Central memory CD8-positive, alpha-beta T cell (primary cell): Measurements from ENCODE around the gene CFAP61.
A peak's percentile ranks its signal among the peaks of the same experiment; 100 is the strongest.
"Not testable (repeated sequence)": the region's sequence is repeated elsewhere in the genome, so short reads cannot be mapped to it uniquely, and the experiment has no call there.

Experiments
- ATAC-seq: fragments of 150-1000 bp; cut with Tn5 transposase; replicated peaks from 2 replicates; pipeline ENCODE4 v1.10.0; 2022; ENCODE audit warnings: mild to moderate bottlenecking, moderate FRiP score, moderate number of reproducible peaks; ENCODE audit not compliant: poor library complexity, severe bottlenecking; ENCODE audit errors: extremely low read depth
- DNase-seq, 2 donors: peaks; one replicate each; pipeline ENCODE4 v3.0.0; 2021; ENCODE audit warnings: low spot score in 2 of 2
- H3K27ac Mint-ChIP-seq: one replicate; pipeline ENCODE4 v1.8.0; 2022; ENCODE audit warnings: low read depth, mild to moderate bottlenecking, moderate library complexity, mixed read lengths
- H3K27me3 Mint-ChIP-seq: one replicate; pipeline ENCODE4 v1.8.0; 2022; ENCODE audit warnings: mixed read lengths
- H3K36me3 Mint-ChIP-seq: one replicate; pipeline ENCODE4 v1.8.0; 2022; ENCODE audit warnings: mild to moderate bottlenecking, moderate library complexity, mixed read lengths; ENCODE audit not compliant: insufficient read depth
- H3K4me1 Mint-ChIP-seq: one replicate; pipeline ENCODE4 v1.8.0; 2022; ENCODE audit warnings: mixed read lengths
- H3K4me3 Mint-ChIP-seq: one replicate; pipeline ENCODE4 v1.8.0; 2022; ENCODE audit warnings: mild to moderate bottlenecking, moderate library complexity, mixed read lengths
- H3K9me3 Mint-ChIP-seq: one replicate; pipeline ENCODE4 v1.8.0; 2022; ENCODE audit warnings: mixed read lengths

CFAP61 gene

GRCh38 chr20:20052074-20052970 is at the start of gene CFAP61, which contains the start of gene CRNKL1:
CFAP61 (plus strand) TSS chr20:20052532; CDS start chr20:20056654, 4,122 bp downstream.
CRNKL1 (minus strand) TSS chr20:20052466; CDS start chr20:20052342, 124 bp downstream.
- peak; percentile 94 to 97 for DNase-seq
- Mint-ChIP-seq H3K36me3 (peaks cover 37% of the 10 kb centered on the region), H3K9me3 (no peaks in the 10 kb centered on the region), H3K4me1 (peaks cover 30% of the 10 kb centered on the region), H3K27me3 (no peaks in the 10 kb centered on the region), H3K4me3 (peak within 1 kb of the TSS; percentile 99), H3K27ac (peak within 1 kb of the TSS; percentile 99)
- ATAC-seq: peak; percentile 94

GRCh38 chr20:20003031-20003954 is 49.0 kb upstream of the CFAP61 start:
- DNase-seq: no peak
- no peaks in the 10 kb centered on the region for H3K9me3 Mint-ChIP-seq
- peaks cover 2% of the 10 kb centered on the region for H3K36me3 Mint-ChIP-seq
- peaks cover 92% of the 10 kb centered on the region for H3K27me3 Mint-ChIP-seq
- peak overlapping the region; percentile 19 for H3K27ac Mint-ChIP-seq
- H3K4me3 Mint-ChIP-seq: peak overlapping the region; percentile 31
- peaks cover 15% of the 10 kb centered on the region for H3K4me1 Mint-ChIP-seq
- no peak for ATAC-seq

- not testable (repeated sequence) for DNase-seq, H3K36me3 Mint-ChIP-seq, H3K9me3 Mint-ChIP-seq, H3K27ac Mint-ChIP-seq, ATAC-seq
- Mint-ChIP-seq H3K4me1 (peaks cover 15% of the 10 kb centered on the region), H3K27me3 (peaks cover 92% of the 10 kb centered on the region), H3K4me3 (peak overlapping the region; percentile 31)
These were observed 48.4 kb upstream of the CFAP61 start for GRCh38 chr20:20003955-20004322.

GRCh38 chr20:20005342-20005741 is 47.0 kb upstream of the CFAP61 start:
- no peak for ATAC-seq
- H3K4me3 Mint-ChIP-seq: no peak overlapping the region
- no peak overlapping the region for H3K27ac Mint-ChIP-seq
- no peak for DNase-seq
- H3K9me3 Mint-ChIP-seq: no peaks in the 10 kb centered on the region
- H3K4me1 Mint-ChIP-seq: peaks cover 15% of the 10 kb centered on the region
- peaks cover 2% of the 10 kb centered on the region for H3K36me3 Mint-ChIP-seq
- H3K27me3 Mint-ChIP-seq: peaks cover 92% of the 10 kb centered on the region

GRCh38 chr20:20009784-20010253 is 42.5 kb upstream of the CFAP61 start:
- ATAC-seq (no peak), DNase-seq (no peak)
- Mint-ChIP-seq H3K9me3 (no peaks in the 10 kb centered on the region), H3K36me3 (no peaks in the 10 kb centered on the region), H3K27me3 (peaks cover 61% of the 10 kb centered on the region), H3K4me1 (no peaks in the 10 kb centered on the region), H3K27ac (no peak overlapping the region), H3K4me3 (no peak overlapping the region)

- Mint-ChIP-seq H3K27me3 (peaks cover 50% of the 10 kb centered on the region), H3K36me3 (no peaks in the 10 kb centered on the region), H3K9me3 (no peaks in the 10 kb centered on the region), H3K4me3 (no peak overlapping the region), H3K4me1 (no peaks in the 10 kb centered on the region), H3K27ac (peak overlapping the region; percentile 83)
- DNase-seq (no peak), ATAC-seq (no peak)
These were observed 41.5 kb upstream of the CFAP61 start for GRCh38 chr20:20010639-20011500.

GRCh38 chr20:20012541-20012940 is 39.8 kb upstream of the CFAP61 start:
- Mint-ChIP-seq H3K36me3 (peaks cover 4% of the 10 kb centered on the region), H3K9me3 (no peaks in the 10 kb centered on the region), H3K4me1 (peaks cover 6% of the 10 kb centered on the region), H3K27me3 (peaks cover 39% of the 10 kb centered on the region), H3K27ac (no peak overlapping the region), H3K4me3 (no peak overlapping the region)
- no peak for DNase-seq
- no peak for ATAC-seq

GRCh38 chr20:20014659-20015058 is 37.7 kb upstream of the CFAP61 start:
- Mint-ChIP-seq H3K4me1 (peaks cover 23% of the 10 kb centered on the region), H3K9me3 (no peaks in the 10 kb centered on the region), H3K27ac (no peak overlapping the region), H3K4me3 (no peak overlapping the region), H3K36me3 (peaks cover 10% of the 10 kb centered on the region), H3K27me3 (peaks cover 18% of the 10 kb centered on the region)
- no peak for ATAC-seq
- no peak for DNase-seq

- Mint-ChIP-seq H3K36me3 (peaks cover 16% of the 10 kb centered on the region), H3K27me3 (no peaks in the 10 kb centered on the region), H3K4me1 (peaks cover 46% of the 10 kb centered on the region), H3K9me3 (no peaks in the 10 kb centered on the region), H3K27ac (peak within 1 kb of the TSS; percentile 97), H3K4me3 (peak within 1 kb of the TSS; percentile 90)
- peak; percentile 74 to 80 for DNase-seq
- ATAC-seq: peak; percentile 98
These were observed 35.1 kb upstream of the CFAP61 start, which contains the start of gene NAA20 for GRCh38 chr20:20017001-20017843. NAA20 (plus strand) TSS chr20:20017362; CDS start chr20:20017397, 35 bp downstream.

GRCh38 chr20:20017844-20018185 is 34.5 kb upstream of the CFAP61 start:
- DNase-seq: no peak
- H3K9me3 Mint-ChIP-seq: no peaks in the 10 kb centered on the region
- H3K4me1 Mint-ChIP-seq: peaks cover 46% of the 10 kb centered on the region
- H3K4me3 Mint-ChIP-seq: peak overlapping the region; percentile 90
- peak; percentile 21 for ATAC-seq
- no peaks in the 10 kb centered on the region for H3K27me3 Mint-ChIP-seq
- H3K36me3 Mint-ChIP-seq: peaks cover 19% of the 10 kb centered on the region
- peak overlapping the region; percentile 97 for H3K27ac Mint-ChIP-seq

- Mint-ChIP-seq H3K4me1 (peaks cover 47% of the 10 kb centered on the region), H3K4me3 (peak overlapping the region; percentile 90), H3K36me3 (peaks cover 19% of the 10 kb centered on the region), H3K27me3 (no peaks in the 10 kb centered on the region), H3K9me3 (no peaks in the 10 kb centered on the region), H3K27ac (peak overlapping the region; percentile 97)
- DNase-seq: no peak
- ATAC-seq: no peak
These were observed 34.0 kb upstream of the CFAP61 start for GRCh38 chr20:20018366-20018765.
